NCI-H2196 (cell line): ENCODE results near the gene LRFN2.

Source experiments
- DNase-seq: peaks from one replicate; lab custom pipeline; 2025; ENCODE audit not compliant: unreplicated experiment; lab: John Stamatoyannopoulos, UW

The LRFN2 gene

DNA sequence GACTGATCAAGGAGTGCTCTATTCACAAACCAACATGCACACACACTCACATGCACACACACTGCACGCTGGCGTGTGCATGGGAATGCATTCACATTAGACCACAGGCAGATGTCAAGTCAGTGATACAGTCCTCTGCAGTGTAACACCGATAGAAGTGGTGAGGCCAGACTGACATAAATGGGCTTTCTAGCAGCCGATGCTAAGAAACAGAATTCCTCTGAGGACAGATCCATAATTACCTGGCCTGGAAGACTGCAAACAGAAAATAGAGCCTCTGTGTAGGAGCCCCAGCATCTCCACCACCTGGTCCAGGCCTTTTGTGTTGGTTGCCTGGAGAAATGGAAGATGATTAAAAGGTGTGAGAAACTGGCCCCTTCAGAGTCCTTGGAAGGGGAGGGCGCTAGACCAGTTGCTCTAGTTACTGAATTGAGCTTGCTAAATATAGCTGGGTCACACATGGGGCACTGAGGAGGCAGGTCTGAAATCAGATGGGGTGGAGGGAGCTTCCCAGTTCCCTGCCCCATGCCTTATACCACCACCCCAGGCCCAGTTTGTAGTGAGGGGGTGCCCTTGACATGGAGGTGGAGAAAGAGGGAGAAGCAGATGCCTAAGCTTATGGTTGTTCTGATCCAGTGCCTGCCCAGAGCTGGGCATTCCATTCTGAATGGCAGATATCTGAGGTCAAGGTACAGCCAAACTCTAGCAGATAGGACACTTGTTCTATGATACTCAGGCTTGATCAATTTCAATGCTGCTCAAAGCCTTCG lies 233.8 kb downstream of the LRFN2 start:
- DNase-seq = no peak

DNA sequence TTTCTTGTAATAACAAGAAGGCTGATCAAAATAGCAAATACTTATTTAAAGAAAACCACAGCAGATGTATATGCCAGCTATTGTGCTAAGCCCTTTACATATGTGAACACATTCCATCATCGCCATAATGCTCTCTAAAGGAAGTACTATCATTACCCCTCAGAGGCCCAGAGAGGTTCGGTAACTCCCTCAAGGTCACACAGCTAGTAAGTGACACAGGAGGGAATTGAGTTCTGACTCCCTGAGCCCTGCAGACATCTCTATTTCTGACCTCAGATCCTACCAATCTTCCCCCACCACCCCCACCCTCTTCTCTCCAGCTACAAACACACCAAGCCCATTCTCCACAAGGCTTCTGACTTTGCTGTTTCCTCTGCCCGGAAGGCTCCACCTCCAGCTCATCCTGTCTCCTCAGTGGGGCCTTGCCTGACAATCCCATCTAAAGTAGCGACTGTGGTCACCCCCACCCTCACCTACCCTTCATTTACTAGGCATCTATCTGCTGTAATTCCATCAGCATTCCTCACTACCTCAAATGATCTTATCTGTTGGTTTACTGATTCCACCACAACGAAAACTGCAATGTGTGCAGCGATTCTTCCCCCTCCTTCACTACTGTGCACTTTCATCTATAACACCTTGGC lies 234.5 kb downstream of the LRFN2 start:
- no peak for DNase-seq

DNA sequence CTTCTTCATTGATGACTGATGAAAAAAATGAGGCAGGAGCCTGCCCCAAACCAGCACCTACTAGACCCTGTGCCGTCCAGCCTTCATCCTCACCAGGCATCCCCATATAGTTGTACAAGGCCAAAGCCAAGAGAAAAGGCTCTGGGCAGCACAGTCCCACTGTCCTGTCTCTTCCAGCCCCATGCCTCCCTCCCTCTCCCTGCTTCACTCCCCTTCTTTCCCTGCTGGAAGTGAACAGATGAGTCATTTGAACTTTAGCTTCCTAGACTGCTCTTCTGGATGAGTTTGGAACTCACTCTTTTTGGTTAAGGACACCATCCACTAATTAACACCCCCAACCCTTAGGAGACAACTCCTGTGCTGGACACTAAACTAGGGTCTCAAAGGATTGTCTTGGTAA lies 235.2 kb downstream of the LRFN2 start:
- DNase-seq = no peak

DNA sequence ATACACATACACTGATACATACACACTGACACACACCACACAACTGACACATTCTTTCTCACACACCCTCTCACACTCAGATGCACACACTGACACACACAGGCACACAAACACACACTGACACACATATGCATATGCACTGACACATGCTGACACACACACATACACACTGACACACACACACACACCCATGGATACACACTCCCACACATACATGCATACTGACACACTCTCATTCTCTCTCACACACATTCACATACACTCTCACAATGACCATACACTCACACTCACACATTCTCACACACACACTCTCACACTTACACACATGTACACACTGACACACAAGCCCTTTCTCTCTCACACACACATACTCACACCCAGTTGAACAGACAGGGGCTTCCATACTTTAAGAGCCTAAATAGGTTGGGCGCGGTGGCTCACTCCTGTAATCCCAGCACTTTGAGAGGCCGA lies 236.4 kb downstream of the LRFN2 start:
- no peak for DNase-seq

DNA sequence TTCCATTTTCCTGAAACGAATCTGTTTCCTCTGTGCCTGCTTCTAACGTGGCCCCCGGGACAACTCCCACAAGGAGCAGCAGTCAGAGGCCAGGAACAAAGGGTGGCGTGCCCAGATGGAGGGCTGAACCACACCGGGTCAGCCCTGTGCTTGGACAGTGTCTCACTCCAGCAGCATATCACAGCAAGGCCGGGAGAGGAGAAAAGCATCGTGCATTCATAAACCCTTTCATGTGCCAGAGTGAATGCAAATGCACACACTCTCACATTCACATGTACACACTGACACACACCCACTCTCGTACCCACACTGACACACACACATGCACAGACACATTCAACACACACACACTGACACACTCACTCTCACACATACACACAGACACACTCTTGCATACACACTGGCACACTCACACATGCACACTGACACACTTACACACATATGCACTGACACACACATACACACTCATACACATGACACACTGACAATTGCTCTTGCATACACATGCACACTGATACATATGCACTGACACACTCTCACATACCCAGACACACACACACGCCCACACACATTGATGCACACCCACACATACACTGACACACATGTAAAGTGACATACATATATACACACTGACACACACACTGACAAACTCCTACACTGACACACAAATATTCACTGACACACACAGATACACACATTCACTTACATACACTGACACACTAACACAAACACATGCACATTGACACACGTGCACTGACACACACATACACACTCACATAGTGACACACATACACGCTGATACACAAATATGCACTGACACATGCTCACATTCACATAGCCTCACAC lies 237.0 kb downstream of the LRFN2 start:
- no peak for DNase-seq

DNA sequence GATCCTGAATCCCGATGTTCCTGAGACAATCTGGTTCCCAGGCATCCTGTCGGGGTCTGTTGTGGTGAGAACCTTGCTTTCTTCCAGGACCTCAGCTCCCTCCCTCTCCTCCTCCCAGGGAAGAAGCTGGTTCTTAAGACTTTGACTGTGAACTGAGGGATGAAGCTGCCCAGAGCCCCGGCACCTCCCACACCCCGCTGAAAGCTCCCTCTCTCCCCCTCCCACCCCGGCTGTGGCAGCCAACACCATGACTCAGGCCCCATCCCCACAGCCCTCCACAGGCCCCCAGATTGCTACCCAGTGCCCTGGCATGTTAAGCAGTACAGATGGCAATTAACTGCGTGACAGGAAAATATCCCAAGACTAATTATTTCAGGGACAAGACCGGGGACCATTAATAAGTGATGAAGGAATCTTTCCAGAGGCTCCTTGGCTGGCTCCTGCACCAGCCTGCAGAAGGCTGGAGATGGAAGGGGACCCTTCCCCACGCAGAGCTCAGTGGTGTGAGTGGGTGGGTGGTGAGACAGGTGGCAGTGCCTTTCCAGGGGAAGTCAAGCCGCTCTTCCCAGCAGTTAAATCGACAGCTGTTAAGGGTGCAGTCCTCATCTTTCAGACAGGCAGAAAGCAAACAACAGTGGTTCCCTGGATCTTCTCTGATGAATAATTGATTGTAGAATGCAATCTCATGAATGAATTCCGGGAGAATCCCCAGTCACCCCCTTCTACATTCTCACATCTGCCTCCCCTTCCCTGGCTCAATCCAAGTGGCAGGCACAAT lies 237.9 kb downstream of the LRFN2 start:
- no peak for DNase-seq

DNA sequence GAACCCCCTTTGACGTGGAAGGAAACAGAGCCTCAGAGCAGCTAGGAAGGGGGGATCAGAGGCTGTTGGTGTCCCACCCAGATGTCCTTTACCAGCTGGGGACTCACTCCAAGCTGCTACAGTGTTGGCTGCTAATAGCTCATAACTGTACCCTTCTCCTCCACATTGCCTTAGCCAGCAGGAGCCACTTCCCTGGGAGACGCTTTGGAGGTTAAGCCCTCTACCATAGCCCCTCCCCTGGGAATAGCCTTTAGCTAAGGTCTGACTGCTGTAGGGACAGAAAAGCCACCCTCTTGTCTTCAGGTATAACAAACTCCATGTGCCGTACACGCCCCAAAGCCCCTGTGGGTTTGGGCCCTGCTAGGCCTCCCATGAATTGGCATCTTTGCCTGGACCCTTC lies 238.6 kb downstream of the LRFN2 start:
- DNase-seq = no peak

DNA sequence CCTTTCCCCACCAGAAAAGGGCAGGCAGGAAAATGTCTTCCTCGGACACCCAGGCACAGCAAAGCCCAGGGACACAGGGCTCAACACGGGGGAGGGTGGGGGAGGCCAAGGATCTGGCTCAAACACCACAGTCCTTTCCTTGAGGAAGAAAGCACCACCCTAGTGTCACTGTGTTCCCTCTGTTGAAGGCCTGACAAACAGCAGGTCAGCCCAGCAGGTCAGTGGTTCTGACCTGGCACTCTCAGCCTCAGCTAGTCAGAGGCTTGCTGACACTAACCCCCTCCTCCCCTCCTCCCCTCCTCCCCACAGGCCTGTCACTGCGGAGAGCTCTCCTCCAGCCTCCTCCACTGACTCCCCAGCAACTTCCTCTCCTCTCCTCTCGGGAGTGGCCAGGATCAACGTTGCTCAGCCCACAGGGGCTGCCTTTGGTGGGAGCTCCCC lies 239.6 kb downstream of the LRFN2 start:
- no peak for DNase-seq

DNA sequence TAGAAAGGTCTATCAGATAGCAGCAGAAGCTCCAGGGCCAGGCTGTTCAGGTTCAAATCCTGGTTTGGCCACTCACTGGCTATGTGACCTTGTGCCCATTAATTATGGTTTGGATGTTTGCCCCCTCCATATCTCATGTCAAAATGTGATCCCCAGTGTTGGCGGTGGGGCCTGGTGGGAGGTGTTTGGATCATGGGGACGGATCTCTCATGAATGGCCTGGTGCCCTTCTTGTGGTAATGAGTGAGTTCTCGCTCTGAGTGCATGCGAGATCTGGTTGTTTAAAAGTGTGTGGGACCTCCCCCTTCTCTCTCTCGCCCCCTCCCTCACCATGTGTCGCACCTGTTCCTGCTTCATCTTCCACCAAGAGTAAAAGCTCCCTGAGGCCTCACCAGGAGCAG lies 240.9 kb downstream of the LRFN2 start:
- no peak for DNase-seq

DNA sequence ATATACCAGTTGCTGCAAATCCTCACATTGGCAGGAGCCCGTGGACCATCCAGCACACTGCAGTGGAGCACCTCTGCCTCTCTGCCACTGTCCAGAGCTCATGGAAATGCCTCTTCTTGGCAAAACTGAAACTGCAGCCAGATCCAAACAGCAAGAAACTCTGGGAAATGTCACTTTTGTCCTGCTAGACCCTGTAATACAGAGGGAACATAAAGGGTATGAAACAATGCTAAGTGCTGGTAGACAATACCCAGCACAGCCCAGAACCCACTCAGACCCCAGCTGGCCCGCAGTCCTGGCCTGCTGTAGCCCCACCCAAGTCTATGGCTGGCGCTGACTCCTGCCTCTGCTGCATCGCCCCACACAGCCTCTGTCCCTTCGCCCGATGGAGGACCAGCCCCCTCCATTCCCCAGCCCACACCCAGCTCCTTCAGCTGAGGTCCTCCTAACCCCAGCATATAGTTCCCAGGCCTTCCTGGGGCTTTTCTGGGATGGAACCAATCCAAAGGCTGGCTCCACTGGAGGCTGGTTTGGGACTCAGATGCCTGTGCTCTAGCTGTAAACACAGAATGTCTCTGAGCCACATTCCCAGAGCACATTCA lies 242.5 kb downstream of the LRFN2 start:
- no peak for DNase-seq

DNA sequence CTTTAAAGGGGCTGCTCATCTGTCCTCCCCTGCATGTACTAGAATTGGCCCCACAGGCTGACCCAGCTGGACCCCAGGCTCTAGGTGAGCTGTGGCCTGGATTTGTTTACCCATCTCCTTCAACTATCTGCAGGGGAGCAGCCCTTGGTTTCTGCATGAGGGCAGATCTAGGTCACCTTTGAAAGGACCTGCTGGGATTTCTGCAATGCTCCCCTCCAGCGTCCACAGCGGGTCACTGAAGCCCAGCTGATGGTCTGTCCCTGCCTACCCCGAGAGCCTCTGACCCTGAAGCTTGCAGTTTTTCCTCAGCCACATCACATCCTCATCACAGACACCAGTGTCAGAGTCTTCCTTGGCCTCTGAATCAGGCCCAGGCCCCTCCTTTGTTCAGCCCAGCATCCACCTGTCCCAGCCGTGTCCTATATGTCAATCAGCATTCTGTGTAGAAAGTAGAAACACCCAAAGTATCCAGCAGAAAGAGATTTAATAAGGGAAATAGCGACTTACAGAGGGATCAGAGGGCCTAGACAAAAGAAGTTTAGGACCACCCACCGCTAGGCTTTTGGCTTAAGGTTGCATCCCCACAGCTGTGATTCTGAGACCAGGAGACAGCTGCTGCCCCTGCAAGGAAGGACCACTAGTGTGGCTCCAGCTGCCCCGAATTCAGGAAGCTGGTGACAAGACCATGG lies 243.1 kb downstream of the LRFN2 start:
- DNase-seq = no peak

DNA sequence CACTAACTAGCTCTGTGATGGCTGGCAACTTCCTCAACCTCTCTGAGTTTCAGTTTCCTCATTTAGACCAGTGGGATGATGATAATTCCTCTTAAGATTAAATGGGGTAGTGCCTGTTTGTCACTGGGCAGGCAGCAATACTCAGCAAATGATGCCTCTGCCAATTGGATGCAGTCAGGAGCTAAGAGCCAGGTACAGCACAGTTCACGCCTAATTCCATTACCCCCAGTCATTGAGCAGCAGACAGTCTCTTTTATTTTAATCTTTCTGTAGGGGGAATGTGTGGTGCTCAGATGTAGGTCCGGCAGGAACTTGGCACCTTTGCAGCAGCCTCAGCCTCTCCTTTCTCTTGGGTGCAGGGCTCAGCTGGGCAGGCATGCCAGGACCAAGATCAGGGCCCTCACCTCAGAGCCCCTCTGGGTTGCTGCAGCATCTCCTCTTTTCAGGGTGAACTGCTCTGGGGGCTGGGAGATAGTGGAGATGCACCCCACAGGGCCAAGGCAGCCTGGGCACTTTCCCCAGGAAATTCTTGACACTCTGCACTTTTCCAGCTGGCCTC lies 243.8 kb downstream of the LRFN2 start:
- DNase-seq = no peak

DNA sequence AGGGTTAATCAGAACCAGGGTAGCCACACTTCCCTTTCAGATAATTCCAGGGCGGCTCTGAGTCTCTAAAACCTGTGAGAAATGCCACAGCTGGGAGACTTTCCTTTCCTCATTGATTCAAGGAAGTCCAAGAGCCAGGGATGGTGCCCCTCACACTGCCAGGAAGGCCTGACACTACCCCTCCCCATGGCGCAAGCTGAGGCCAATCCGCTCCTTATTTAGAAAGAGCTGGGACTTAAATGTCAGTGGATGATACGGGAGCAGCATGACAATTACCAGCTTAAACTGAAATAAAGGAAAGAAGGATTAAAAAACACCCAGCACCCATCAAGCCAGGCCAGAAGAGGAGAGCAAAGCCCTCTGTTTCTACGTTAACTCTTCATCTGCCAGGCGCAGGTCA lies 244.4 kb downstream of the LRFN2 start:
- DNase-seq = no peak

DNA sequence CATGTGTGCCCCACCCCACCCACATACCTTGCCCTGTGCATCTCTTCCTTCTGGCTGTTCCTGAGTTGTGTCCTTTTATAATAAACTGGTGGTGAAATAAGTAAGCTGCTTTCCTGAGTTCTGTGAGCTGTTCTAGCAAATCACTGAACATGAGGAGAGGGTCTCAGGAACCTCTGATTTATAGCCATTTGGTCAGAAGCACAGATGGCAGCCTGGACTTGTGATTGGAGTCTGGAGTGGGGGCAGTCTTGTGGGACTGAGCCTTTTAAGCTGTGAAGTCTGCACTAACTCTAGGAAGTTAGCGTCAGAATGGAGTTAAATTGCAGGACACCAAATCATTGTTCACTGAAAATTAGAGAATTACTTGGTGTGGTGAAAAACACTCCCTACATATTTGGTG lies 245.4 kb downstream of the LRFN2 start:
- DNase-seq = no peak
